GM13976 (cell line): ENCODE results near the gene YIPF3.
"Not testable (repeated sequence)": the region's sequence is repeated elsewhere in the genome, so short reads cannot be mapped to it uniquely, and the experiment has no call there.

ENCODE experiments used
- DNase-seq: peaks from one replicate; pipeline ENCODE4 v3.0.0; 2012; ENCODE audit warnings: low spot score
- CTCF ChIP-seq: IDR thresholded peaks from 2 replicates; pipeline ENCODE4 v1.5.1; 2012; ENCODE audit warnings: borderline replicate concordance, mild to moderate bottlenecking; ENCODE audit not compliant: insufficient read depth; ENCODE audit errors: extremely low read depth, missing control alignments, control extremely low read depth
- in situ Hi-C: fragments of 300-500 bp; cut with MboI; formaldehyde crosslinking; loops from one replicate; pipeline ENCODE4 v1.12.0; 2022; ENCODE audit warnings: low sequenced_read_pairs, mixed read lengths, inconsistent platforms; ENCODE audit not compliant: unreplicated experiment

Gene YIPF3

GRCh38 chr6:43504756-43505593, 11.8 kb downstream of the YIPF3 start:
- TF ChIP-seq CTCF: no peak
- in situ Hi-C loops: loop anchor here (10.0 kb wide), 1 partner anchor 110 kb away; no protein-coding TSS in a partner anchor
- DNase-seq: no peak

GRCh38 chr6:43503443-43503842, 13.3 kb downstream of the YIPF3 start:
- in situ Hi-C loops: loop anchor here (10.0 kb wide), 1 partner anchor 109 kb away; no protein-coding TSS in a partner anchor
- TF ChIP-seq CTCF: no peak

GRCh38 chr6:43502666-43503065, 14.1 kb downstream of the YIPF3 start:
- in situ Hi-C loops: loop anchor here (10.0 kb wide), 1 partner anchor 108 kb away; no protein-coding TSS in a partner anchor
- DNase-seq: no peak
- TF ChIP-seq CTCF: no peak

More at GRCh38 chr6:43503443-43503842, 13.3 kb downstream of the YIPF3 start:
- no peak for DNase-seq

- in situ Hi-C loops: loop anchor here (10.0 kb wide), 1 partner anchor 106 kb away; no protein-coding TSS in a partner anchor
- DNase-seq: no peak
- no peak for TF ChIP-seq CTCF
These were observed 15.8 kb downstream of the YIPF3 start for GRCh38 chr6:43500921-43501320.

GRCh38 chr6:43499028-43499815, 17.5 kb downstream of the YIPF3 start:
- TF ChIP-seq CTCF: no peak
- in situ Hi-C loops: loop anchor here (25.0 kb wide), 1 partner anchor 237 kb away; no protein-coding TSS in a partner anchor

GRCh38 chr6:43498291-43498690, 18.4 kb downstream of the YIPF3 start:
- in situ Hi-C loops: loop anchor here (25.0 kb wide), 1 partner anchor 236 kb away; no protein-coding TSS in a partner anchor
- not testable (repeated sequence) for DNase-seq

More at GRCh38 chr6:43499028-43499815, 17.5 kb downstream of the YIPF3 start:
- no peak for DNase-seq
